Amniotic epithelial cell (primary cell): Measurements from ENCODE around the gene CCSAP.
"Not testable (repeated sequence)": the region's sequence is repeated elsewhere in the genome, so short reads cannot be mapped to it uniquely, and the experiment has no call there.

Experiments
- DNase-seq: peaks from one replicate; pipeline ENCODE4 v3.0.0-alpha.2; 2010; ENCODE audit warnings: low read depth

The CCSAP gene

GRCh38 chr1:229342656-229343569 is at the start of gene CCSAP:
TSS of gene CCSAP (minus strand) at chr1:229343047. CDS start at chr1:229342465, 582 bp downstream.
- peak; percentile 29 for DNase-seq

GRCh38 chr1:229390130-229390529 is 47.3 kb upstream of the CCSAP start:
- DNase-seq, result no peak

GRCh38 chr1:229388897-229389580 is 46.2 kb upstream of the CCSAP start:
- DNase-seq, result no peak

GRCh38 chr1:229385853-229386456 is 43.1 kb upstream of the CCSAP start:
- no peak for DNase-seq

- no peak for DNase-seq
These were observed 42.0 kb upstream of the CCSAP start for GRCh38 chr1:229384822-229385221.

- DNase-seq, result no peak
These were observed 41.1 kb upstream of the CCSAP start for GRCh38 chr1:229383961-229384360.

GRCh38 chr1:229383188-229383587 is 40.3 kb upstream of the CCSAP start:
- DNase-seq, result no peak

GRCh38 chr1:229381234-229381633 is 38.4 kb upstream of the CCSAP start:
- DNase-seq, result no peak

GRCh38 chr1:229380536-229381160 is 37.8 kb upstream of the CCSAP start:
- DNase-seq, result no peak

- DNase-seq, result no peak
These were observed 37.0 kb upstream of the CCSAP start for GRCh38 chr1:229379846-229380245.

GRCh38 chr1:229378586-229379367 is 35.9 kb upstream of the CCSAP start:
- no peak for DNase-seq

- DNase-seq, result not testable (repeated sequence)
These were observed 35.2 kb upstream of the CCSAP start for GRCh38 chr1:229378035-229378434.

GRCh38 chr1:229377429-229377828 is 34.6 kb upstream of the CCSAP start:
- DNase-seq, result no peak

GRCh38 chr1:229376521-229376920 is 33.7 kb upstream of the CCSAP start:
- DNase-seq, result no peak

- DNase-seq, result no peak
These were observed 31.6 kb upstream of the CCSAP start for GRCh38 chr1:229374485-229374884.

- DNase-seq, result no peak
These were observed 30.5 kb upstream of the CCSAP start for GRCh38 chr1:229373395-229373794.

- no peak for DNase-seq
These were observed 29.4 kb upstream of the CCSAP start for GRCh38 chr1:229372251-229372650.

GRCh38 chr1:229371624-229372023 is 28.8 kb upstream of the CCSAP start:
- DNase-seq, result no peak

GRCh38 chr1:229370601-229371021 is 27.8 kb upstream of the CCSAP start:
- peak; percentile 5 for DNase-seq

GRCh38 chr1:229368347-229368746 is 25.5 kb upstream of the CCSAP start:
- DNase-seq, result no peak

GRCh38 chr1:229365569-229365968 is 22.7 kb upstream of the CCSAP start:
- no peak for DNase-seq
